Measurements from ENCODE around the gene HOXA9.
A peak's percentile ranks its signal among the peaks of the same experiment; 100 is the strongest.

The HOXA9 gene

GRCh38 chr7:27182285-27182841, 17.0 kb upstream of the HOXA9 start:
- H3K27ac ChIP-seq (ENCODE audit: low read depth, low read length) = peak overlapping the region; percentile 96

GRCh38 chr7:27181795-27182275, 16.5 kb upstream of the HOXA9 start:
- Histone ChIP-seq H3K9ac (ENCODE audit: low read length) (no peak overlapping the region), H3K27me3 (ENCODE audit: control insufficient read depth, insufficient read depth, low read length) (peaks cover 6% of the 10 kb centered on the region), H3K27ac (ENCODE audit: low read depth, low read length) (peak overlapping the region; percentile 96), H3K4me3 (ENCODE audit: low read length) (peak overlapping the region; percentile 17), H3K36me3 (ENCODE audit: control insufficient read depth, insufficient read depth, low read length) (no peaks in the 10 kb centered on the region), H3K4me1 (ENCODE audit: control insufficient read depth, insufficient read depth, low read length) (peaks cover 14% of the 10 kb centered on the region)

More at GRCh38 chr7:27182285-27182841, 17.0 kb upstream of the HOXA9 start:
- Histone ChIP-seq H3K4me3 (ENCODE audit: low read length) (peak overlapping the region; percentile 72), H3K36me3 (ENCODE audit: control insufficient read depth, insufficient read depth, low read length) (no peaks in the 10 kb centered on the region), H3K4me1 (ENCODE audit: control insufficient read depth, insufficient read depth, low read length) (peaks cover 14% of the 10 kb centered on the region), H3K9ac (ENCODE audit: low read length) (no peak overlapping the region), H3K27me3 (ENCODE audit: control insufficient read depth, insufficient read depth, low read length) (peaks cover 6% of the 10 kb centered on the region)

- peak overlapping the region; percentile 44 for H3K4me3 ChIP-seq (ENCODE audit: low read length)
- no peak overlapping the region for H3K9ac ChIP-seq (ENCODE audit: low read length)
- no peaks in the 10 kb centered on the region for H3K36me3 ChIP-seq (ENCODE audit: control insufficient read depth, insufficient read depth, low read length)
- H3K27me3 ChIP-seq (ENCODE audit: control insufficient read depth, insufficient read depth, low read length) = peaks cover 8% of the 10 kb centered on the region
- peak overlapping the region; percentile 96 for H3K27ac ChIP-seq (ENCODE audit: low read depth, low read length)
- H3K4me1 ChIP-seq (ENCODE audit: control insufficient read depth, insufficient read depth, low read length) = peaks cover 14% of the 10 kb centered on the region
These were observed 15.4 kb upstream of the HOXA9 start for GRCh38 chr7:27180431-27181420.

- Histone ChIP-seq H3K9ac (ENCODE audit: low read length) (peak overlapping the region; percentile 76), H3K4me3 (ENCODE audit: low read length) (peak overlapping the region; percentile 78), H3K4me1 (ENCODE audit: control insufficient read depth, insufficient read depth, low read length) (peaks cover 18% of the 10 kb centered on the region), H3K36me3 (ENCODE audit: control insufficient read depth, insufficient read depth, low read length) (no peaks in the 10 kb centered on the region), H3K27me3 (ENCODE audit: control insufficient read depth, insufficient read depth, low read length) (peaks cover 8% of the 10 kb centered on the region), H3K27ac (ENCODE audit: low read depth, low read length) (peak overlapping the region; percentile 96)
These were observed 14.4 kb upstream of the HOXA9 start for GRCh38 chr7:27179503-27180430.

- peaks cover 5% of the 10 kb centered on the region for H3K27me3 ChIP-seq (ENCODE audit: control insufficient read depth, insufficient read depth, low read length)
- H3K9ac ChIP-seq (ENCODE audit: low read length) = peak overlapping the region; percentile 76
- no peaks in the 10 kb centered on the region for H3K36me3 ChIP-seq (ENCODE audit: control insufficient read depth, insufficient read depth, low read length)
- peak overlapping the region; percentile 78 for H3K4me3 ChIP-seq (ENCODE audit: low read length)
- peaks cover 19% of the 10 kb centered on the region for H3K4me1 ChIP-seq (ENCODE audit: control insufficient read depth, insufficient read depth, low read length)
- H3K27ac ChIP-seq (ENCODE audit: low read depth, low read length) = peak overlapping the region; percentile 96
These were observed 13.7 kb upstream of the HOXA9 start for GRCh38 chr7:27179030-27179429.

- H3K27ac ChIP-seq (ENCODE audit: low read depth, low read length) = peak overlapping the region; percentile 96
- no peaks in the 10 kb centered on the region for H3K36me3 ChIP-seq (ENCODE audit: control insufficient read depth, insufficient read depth, low read length)
- H3K27me3 ChIP-seq (ENCODE audit: control insufficient read depth, insufficient read depth, low read length) = peaks cover 5% of the 10 kb centered on the region
- peak overlapping the region; percentile 78 for H3K4me3 ChIP-seq (ENCODE audit: low read length)
- H3K4me1 ChIP-seq (ENCODE audit: control insufficient read depth, insufficient read depth, low read length) = peaks cover 19% of the 10 kb centered on the region
- H3K9ac ChIP-seq (ENCODE audit: low read length) = peak overlapping the region; percentile 76
These were observed 13.0 kb upstream of the HOXA9 start for GRCh38 chr7:27178366-27178765.

GRCh38 chr7:27177795-27178320, 12.5 kb upstream of the HOXA9 start:
- Histone ChIP-seq H3K4me3 (ENCODE audit: low read length) (peak overlapping the region; percentile 78), H3K36me3 (ENCODE audit: control insufficient read depth, insufficient read depth, low read length) (no peaks in the 10 kb centered on the region), H3K27ac (ENCODE audit: low read depth, low read length) (peak overlapping the region; percentile 96), H3K4me1 (ENCODE audit: control insufficient read depth, insufficient read depth, low read length) (peaks cover 19% of the 10 kb centered on the region), H3K27me3 (ENCODE audit: control insufficient read depth, insufficient read depth, low read length) (peaks cover 8% of the 10 kb centered on the region), H3K9ac (ENCODE audit: low read length) (peak overlapping the region; percentile 76)

GRCh38 chr7:27176962-27177794, 11.8 kb upstream of the HOXA9 start:
- peak overlapping the region; percentile 76 for H3K9ac ChIP-seq (ENCODE audit: low read length)
- peak overlapping the region; percentile 78 for H3K4me3 ChIP-seq (ENCODE audit: low read length)
- H3K36me3 ChIP-seq (ENCODE audit: control insufficient read depth, insufficient read depth, low read length) = no peaks in the 10 kb centered on the region
- peaks cover 16% of the 10 kb centered on the region for H3K4me1 ChIP-seq (ENCODE audit: control insufficient read depth, insufficient read depth, low read length)
- peak overlapping the region; percentile 96 for H3K27ac ChIP-seq (ENCODE audit: low read depth, low read length)
- H3K27me3 ChIP-seq (ENCODE audit: control insufficient read depth, insufficient read depth, low read length) = peaks cover 9% of the 10 kb centered on the region

- no peaks in the 10 kb centered on the region for H3K36me3 ChIP-seq (ENCODE audit: control insufficient read depth, insufficient read depth, low read length)
- H3K27ac ChIP-seq (ENCODE audit: low read depth, low read length) = peak overlapping the region; percentile 96
- H3K9ac ChIP-seq (ENCODE audit: low read length) = peak overlapping the region; percentile 55
- H3K4me1 ChIP-seq (ENCODE audit: control insufficient read depth, insufficient read depth, low read length) = peaks cover 12% of the 10 kb centered on the region
- peak overlapping the region; percentile 78 for H3K4me3 ChIP-seq (ENCODE audit: low read length)
- H3K27me3 ChIP-seq (ENCODE audit: control insufficient read depth, insufficient read depth, low read length) = peaks cover 9% of the 10 kb centered on the region
These were observed 11.1 kb upstream of the HOXA9 start for GRCh38 chr7:27176524-27176845.

- peak overlapping the region; percentile 96 for H3K27ac ChIP-seq (ENCODE audit: low read depth, low read length)
- H3K4me1 ChIP-seq (ENCODE audit: control insufficient read depth, insufficient read depth, low read length) = peaks cover 10% of the 10 kb centered on the region
- peaks cover 9% of the 10 kb centered on the region for H3K27me3 ChIP-seq (ENCODE audit: control insufficient read depth, insufficient read depth, low read length)
- H3K9ac ChIP-seq (ENCODE audit: low read length) = peak overlapping the region; percentile 55
- H3K4me3 ChIP-seq (ENCODE audit: low read length) = peak overlapping the region; percentile 78
- no peaks in the 10 kb centered on the region for H3K36me3 ChIP-seq (ENCODE audit: control insufficient read depth, insufficient read depth, low read length)
These were observed 10.5 kb upstream of the HOXA9 start for GRCh38 chr7:27175626-27176523.

All from rectal smooth muscle tissue (tissue), 1 donor.